ENCODE results near the gene PFDN5. TPM values are rescaled to one million over a fixed set of nuclear protein-coding genes. Genes with fewer than 3 reads are reported as not detected.

PFDN5 gene
- 219 and 260 TPM in 2 replicates for total RNA-seq (2014; rRNA removed; shearing (Covaris generic))

GRCh38 chr12:53295070-53295890 lies at the start of gene PFDN5:
Gene PFDN5, plus strand, starts transcription at chr12:53295542. Its CDS starts 26 bp downstream, at chr12:53295568.
- peak; percentile 87 for DNase-seq (ENCODE audit: low spot score)

DNA sequence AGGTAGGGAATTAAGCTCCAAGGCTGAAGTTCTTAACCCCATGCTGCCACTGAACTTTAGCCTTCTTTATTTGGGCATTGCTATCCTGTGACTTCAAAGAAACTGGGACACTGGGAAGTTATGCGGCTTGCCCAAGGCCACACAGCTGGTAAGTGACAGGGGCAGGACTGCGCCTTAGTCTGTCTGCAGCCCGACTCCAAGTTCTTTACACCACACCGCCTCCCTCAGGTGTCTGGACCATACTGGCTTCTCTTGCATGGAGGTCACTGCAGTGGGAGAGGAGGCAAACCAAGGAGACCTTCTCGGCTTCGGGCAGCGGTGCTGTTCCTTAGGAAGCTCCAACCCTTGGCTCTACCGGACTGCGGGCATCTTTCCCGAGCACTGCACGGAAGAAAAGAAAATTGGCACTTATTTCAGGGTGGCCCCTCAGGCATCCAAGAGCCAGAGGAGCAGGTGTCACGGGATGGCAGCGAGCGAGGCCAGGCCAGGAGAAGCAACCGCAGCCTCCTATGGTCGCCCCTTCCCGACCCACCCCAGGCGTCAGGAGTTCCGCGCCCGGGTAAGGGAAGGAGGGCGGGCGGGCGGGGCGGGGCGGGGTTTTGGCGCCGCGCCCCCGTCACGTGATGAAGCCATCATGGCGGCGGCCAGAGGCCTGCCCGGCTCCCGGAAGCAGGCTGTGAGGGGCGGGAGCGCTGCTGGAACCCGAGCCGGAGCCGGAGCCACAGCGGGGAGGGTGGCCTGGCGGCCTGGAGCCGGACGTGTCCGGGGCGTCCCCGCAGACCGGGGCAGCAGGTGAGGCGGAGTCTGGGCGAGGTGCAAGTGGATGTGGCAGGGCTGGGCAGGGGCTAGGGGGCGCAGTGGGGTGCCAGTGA lies 43.6 kb upstream of the PFDN5 start:
- DNase-seq (ENCODE audit: low spot score): peak; percentile 87

GRCh38 chr12:53252349-53252916 lies 42.9 kb upstream of the PFDN5 start:
- DNase-seq (ENCODE audit: low spot score): peak; percentile 74

- no peak for DNase-seq (ENCODE audit: low spot score)
Observed at GRCh38 chr12:53253298-53253697, 42.0 kb upstream of the PFDN5 start.

DNA sequence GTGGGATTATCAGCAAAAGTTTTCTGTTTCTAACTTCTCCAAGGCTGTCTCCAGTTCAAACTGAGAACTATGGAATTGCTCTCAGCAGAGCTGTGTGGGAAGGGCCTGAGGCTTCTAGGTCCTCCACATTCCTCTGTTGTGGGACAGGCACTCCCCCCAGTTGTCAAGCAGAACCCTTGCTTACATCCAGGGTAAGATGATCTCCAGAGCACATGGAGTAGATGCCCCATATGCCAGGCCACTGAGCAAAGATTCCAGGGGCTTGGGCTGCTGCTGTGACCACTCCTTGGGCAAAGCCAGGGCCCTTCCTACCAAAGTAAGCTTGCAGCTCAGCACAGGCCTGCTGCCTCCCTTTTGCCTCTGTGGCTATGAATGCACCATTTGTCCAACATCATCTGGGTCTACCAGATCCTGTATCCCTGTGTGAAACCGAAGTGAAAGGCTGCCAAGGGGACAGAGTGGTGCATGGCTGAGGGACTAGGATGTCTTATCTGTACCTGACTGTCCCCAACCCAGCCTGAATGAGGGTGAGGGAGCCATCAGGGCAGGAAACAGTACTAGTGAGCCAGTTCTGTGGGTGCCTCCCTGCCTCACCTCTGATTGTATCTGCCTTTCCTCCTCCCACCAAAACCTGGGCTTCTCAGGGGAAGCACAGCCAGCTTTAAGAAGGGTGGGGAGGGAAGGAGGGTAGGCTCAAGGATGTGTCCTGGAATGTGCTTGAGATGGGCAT lies 40.4 kb upstream of the PFDN5 start:
- no peak for DNase-seq (ENCODE audit: low spot score)

DNA sequence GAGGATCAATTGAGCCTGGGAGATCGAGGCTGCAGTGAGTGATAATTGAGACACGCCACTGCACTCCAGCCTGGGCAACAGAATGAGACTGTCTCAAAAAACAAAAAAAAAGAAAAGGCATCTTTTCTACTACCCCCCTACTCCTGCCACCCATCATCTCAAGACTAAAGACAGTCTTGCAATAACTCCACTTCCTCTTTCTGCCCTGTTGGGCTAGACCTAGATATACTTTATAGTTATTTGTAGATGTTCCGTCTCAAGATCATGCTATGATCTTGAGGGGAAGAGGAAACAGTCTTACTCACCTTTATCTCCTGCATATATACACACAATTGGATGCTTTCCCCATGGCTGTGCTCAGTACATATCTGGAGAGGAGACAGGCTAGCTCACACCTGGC lies 39.3 kb upstream of the PFDN5 start:
- DNase-seq (ENCODE audit: low spot score): no peak

DNA sequence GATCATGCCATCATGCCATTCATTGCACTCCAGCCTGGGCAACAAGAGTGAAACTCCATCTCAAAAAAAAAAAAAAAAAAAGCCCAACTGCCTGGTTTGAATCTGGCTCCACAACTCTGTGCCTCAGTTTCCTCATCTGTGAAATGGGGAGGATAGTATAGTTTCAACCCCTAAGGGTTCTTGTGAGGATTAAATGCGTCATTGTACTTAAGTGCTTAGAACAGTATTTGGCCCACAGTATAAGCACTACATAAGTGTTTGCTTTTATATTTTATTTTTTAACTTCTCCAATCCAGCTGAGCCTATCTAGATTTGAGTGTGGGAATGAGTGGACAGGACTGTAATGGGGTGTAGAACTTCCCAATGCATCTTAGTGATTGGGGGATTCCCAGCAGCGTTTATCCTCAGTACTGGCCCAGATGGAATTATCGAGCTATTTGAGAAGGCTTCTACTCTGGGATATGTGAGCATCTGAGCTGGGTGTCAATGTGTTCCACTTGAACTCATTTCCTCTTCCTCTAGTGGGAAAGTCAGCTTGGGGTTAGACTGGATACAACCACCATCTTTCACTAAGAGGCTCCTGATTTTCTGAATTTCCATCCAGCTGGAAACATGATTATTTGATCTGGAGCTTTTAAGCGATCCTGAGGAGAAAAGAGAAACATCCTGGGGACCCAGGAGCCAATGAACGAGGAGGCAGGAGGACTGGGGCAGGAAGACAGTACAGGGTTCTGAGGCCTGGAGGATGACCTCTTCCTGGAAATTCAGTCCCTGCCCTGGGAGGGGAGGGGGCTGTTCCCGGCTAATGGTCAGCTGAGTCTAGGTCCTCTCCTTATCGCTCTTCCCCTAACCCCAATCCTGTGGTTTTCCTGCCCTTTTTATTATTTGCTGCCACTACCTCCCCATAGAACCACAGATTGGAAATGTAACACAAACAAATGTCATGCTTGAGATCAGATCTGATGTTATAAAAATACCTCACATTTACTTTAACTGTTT lies 36.5 kb upstream of the PFDN5 start:
- no peak for DNase-seq (ENCODE audit: low spot score)

- DNase-seq (ENCODE audit: low spot score): no peak
Observed at GRCh38 chr12:53259891-53260290, 35.5 kb upstream of the PFDN5 start.

- DNase-seq (ENCODE audit: low spot score): no peak
Observed at GRCh38 chr12:53265783-53266182, 29.6 kb upstream of the PFDN5 start.

DNA sequence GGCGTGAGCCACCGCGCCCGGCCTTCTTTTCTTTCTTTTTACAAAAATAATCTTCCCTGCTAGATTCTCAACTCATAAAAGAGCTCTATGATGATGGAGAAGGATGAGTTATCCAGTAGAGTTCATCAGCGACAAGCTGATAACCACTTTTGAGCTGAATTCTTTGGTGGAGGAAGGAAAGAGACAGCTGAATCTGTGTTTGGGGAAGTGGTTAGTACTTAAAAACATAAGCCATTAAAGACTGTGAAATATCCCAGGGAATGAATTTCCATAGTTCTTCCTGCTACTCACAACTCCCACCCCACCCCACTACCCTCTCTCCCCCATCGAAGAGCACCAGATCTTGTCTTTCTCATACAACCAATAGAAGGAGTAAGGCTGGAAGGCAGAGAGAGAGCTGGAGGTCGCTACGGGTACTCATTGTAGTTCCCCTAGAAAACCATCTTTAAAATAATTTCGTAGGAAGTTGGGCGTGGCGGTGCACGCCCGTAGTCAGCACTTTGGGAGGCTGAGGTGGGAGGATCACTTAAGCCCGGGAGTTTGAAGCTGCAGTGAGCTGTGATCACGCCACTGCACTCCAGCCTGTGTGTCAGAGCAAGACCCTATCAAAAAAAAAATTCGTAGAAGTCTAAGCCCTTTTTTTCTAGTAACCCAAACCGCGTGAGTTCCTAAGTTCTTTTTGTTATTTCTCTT lies 27.9 kb upstream of the PFDN5 start:
- no peak for DNase-seq (ENCODE audit: low spot score)

- peak; percentile 78 for DNase-seq (ENCODE audit: low spot score)
Observed at GRCh38 chr12:53267999-53268629, 27.2 kb upstream of the PFDN5 start, which contains the start of gene ESPL1. Gene ESPL1, plus strand, starts transcription at chr12:53268299. Its CDS starts 468 bp downstream, at chr12:53268767.

DNA sequence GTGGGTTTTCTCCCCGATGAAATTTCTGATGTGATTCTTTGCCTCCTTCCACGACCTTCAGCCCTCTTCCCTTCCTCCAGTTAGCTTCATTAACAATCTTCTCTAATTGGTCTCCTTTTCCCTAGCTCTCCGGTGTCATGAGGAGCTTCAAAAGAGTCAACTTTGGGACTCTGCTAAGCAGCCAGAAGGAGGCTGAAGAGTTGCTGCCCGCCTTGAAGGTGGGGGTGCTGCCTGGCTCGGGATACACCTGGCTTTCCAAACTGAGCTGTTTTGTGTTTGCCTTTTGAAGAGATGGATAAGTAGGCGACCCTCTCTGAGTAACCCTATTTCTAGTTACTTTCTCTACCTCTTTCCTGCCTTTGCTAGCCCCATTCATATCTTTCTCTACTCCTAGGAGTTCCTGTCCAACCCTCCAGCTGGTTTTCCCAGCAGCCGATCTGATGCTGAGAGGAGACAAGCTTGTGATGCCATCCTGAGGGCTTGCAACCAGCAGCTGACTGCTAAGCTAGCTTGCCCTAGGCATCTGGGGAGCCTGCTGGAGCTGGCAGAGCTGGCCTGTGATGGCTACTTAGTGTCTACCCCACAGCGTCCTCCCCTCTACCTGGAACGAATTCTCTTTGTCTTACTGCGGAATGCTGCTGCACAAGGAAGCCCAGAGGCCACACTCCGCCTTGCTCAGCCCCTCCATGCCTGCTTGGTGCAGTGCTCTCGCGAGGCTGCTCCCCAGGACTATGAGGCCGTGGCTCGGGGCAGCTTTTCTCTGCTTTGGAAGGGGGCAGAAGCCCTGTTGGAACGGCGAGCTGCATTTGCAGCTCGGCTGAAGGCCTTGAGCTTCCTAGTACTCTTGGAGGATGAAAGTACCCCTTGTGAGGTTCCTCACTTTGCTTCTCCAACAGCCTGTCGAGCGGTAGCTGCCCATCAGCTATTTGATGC lies 26.4 kb upstream of the PFDN5 start:
- DNase-seq (ENCODE audit: low spot score): peak; percentile 40

- no peak for DNase-seq (ENCODE audit: low spot score)
Observed at GRCh38 chr12:53274445-53274844, 20.9 kb upstream of the PFDN5 start.

GRCh38 chr12:53276511-53276910 lies 18.8 kb upstream of the PFDN5 start:
- DNase-seq (ENCODE audit: low spot score): no peak

GRCh38 chr12:53277981-53278380 lies 17.4 kb upstream of the PFDN5 start:
- DNase-seq (ENCODE audit: low spot score): no peak

DNA sequence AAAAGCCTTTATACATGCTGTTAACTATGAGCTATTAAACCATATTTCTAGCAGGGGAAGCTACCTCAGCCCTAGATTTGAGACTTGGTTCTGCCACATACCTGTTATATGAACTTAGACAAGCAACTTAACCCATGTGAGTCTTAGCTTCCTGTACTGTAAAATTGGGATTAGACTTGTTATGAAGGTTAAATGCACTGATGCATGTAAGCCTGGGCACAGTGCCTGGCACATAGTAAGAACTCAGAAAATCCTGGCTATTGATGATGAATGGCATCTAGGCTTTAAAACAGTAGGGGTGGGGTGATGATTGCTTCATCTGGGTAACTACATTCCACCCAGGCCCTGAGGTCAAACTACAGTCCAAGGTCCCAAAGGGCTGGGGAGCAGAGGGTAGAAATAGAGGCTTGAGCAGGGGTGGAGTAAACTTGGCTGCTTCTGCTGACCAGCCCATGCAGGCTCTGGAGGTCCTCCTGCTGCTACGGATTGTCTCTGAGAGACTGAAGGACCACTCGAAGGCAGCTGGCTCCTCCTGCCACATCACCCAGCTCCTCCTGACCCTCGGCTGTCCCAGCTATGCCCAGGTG lies 16.0 kb upstream of the PFDN5 start:
- no peak for DNase-seq (ENCODE audit: low spot score)

- no peak for DNase-seq (ENCODE audit: low spot score)
Observed at GRCh38 chr12:53279888-53280498, 15.3 kb upstream of the PFDN5 start.
